HUDEP-2 (cell line): ENCODE data around the gene SPINK4.

ENCODE experiments used
- DNase-seq, 76 experiments: peaks; one replicate each; lab custom pipeline; 2025; ENCODE audit not compliant: unreplicated experiment in 76 of 76; lab: John Stamatoyannopoulos, UW

SPINK4 gene, protein sequence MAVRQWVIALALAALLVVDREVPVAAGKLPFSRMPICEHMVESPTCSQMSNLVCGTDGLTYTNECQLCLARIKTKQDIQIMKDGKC

GRCh38 chr9:33239921-33240320 lies at the start of gene SPINK4:
SPINK4 (plus strand) TSS chr9:33240167; CDS start chr9:33240209, 42 bp downstream.
- peak in 72 of 76 experiments; percentile 17 to 87 (median 63) for DNase-seq

DNA sequence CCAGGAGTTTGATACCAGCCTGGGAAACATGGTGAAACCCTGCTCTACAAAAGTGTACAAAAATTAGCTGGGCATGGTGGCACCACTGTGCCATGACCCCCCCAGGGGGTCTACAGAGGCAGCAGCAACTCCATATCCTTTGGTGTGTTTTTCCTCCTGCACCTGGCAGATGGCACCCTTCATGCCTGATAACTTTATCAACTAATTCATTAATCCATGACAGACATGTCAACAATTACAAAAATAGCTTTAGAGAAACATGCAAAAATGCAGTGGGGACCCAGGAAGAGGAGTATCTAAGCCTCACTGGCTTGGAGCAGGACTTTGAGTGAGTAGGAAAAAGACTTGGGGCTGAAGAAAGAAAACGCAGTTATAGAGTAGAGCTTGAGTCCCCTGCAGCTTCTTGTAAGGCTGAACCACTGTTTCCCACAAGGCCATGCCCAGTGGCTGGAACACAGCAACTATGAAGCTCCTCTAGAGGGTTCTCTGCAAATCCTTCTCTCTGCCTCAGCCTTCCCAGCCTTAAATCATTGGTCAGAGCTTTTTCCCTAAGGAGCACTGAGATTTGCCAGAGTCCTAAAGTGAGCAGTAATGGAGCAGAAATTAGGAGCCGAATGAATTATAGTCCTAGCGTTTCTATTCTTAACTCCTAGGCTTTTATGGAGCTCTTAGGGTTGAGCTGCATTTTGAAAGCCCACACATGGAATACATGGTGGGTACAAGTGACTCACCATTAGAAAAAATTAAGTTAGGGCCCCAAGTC lies 47.3 kb upstream of the SPINK4 start:
- DNase-seq = no peak

DNA sequence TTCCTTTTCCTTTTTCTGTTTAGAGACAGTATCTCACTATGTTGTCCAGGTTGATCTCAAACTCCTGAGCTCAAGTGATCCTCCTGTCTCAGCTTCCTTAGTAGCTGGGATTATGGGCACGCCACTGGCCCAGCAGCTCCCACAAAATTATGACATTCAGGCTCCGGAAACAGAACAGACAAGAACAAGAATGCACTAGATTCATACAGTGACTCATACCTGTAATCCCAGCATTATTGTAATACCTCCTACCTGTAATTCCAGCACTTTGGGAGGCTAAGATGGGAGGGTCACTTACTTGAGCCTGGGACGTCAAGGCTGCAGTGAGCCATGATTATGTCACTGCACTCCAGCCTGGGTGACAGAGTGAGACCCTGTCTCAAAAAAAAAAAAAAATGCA lies 46.1 kb upstream of the SPINK4 start:
- DNase-seq = no peak

- DNase-seq = no peak
Measured at GRCh38 chr9:33196736-33197135, 43.2 kb upstream of the SPINK4 start.

GRCh38 chr9:33197279-33198152 lies 42.5 kb upstream of the SPINK4 start:
- DNase-seq = no peak

- DNase-seq = no peak
Measured at GRCh38 chr9:33198165-33198564, 41.8 kb upstream of the SPINK4 start.

GRCh38 chr9:33202018-33202417 lies 37.9 kb upstream of the SPINK4 start:
- no peak for DNase-seq

DNA sequence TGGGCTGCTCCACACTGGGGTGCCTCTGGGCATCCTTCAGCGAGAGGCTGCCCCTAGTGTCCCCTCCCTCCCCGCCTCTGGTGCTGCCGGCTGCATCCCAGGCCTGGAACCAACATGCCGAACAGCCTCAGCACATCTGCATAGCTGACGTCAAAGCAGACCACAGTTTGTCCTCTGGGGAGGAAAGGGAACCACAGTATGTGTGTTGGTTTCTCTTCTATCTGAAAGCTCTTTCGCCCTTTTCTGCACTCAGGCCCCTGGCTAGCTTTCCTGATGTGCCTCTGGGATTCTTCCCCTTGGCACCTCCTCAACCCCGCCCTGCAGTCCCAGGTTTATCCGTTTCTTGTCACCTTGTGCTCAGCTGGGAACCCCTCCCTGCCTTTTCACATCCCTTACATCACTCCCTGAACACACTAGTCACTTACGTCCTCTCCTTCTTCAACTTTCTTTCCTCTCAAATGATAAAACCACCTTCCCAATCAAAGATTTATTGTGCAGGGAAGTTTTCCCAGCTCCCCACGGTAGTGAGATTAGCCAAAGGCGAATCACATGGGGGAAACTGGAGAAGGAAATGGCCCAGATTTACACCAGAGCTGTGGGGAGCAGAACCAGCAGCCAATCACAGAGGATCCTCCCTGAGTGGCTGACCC lies 37.3 kb upstream of the SPINK4 start:
- DNase-seq = no peak

- no peak for DNase-seq
Measured at GRCh38 chr9:33209394-33209793, 30.6 kb upstream of the SPINK4 start.

DNA sequence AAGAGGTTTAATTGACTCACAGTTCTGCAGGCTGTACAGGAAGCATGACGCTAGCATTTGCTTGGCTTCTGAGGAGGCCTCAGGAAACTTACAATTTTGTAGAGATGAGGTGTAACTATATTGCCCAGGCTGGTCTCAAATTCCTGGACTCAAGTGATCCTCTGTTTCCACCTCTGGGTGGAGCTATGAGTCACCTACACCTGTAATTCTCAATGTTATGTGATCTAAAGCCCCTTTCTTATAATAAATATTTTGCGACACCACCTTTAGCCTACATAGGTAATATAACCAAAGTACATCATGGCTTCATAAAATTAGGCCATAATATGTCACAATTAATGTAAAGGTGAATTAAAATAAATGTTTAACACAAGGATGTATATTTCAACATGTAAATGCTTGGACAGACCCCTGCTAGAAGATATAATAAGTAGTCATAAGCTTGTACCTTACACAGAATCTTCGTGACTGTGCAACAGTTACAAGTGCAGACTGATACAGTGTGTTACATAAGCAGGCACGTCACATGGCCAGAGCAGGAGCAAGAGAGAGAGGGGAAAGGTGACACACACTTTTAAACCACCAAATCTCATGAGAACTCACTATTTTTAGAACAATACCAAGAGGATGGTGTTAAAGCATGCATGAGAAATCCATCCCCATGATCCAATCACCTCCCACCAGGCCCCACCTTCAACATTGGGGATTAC lies 29.8 kb upstream of the SPINK4 start:
- DNase-seq = no peak

- no peak for DNase-seq
Measured at GRCh38 chr9:33211695-33212393, 28.1 kb upstream of the SPINK4 start.

DNA sequence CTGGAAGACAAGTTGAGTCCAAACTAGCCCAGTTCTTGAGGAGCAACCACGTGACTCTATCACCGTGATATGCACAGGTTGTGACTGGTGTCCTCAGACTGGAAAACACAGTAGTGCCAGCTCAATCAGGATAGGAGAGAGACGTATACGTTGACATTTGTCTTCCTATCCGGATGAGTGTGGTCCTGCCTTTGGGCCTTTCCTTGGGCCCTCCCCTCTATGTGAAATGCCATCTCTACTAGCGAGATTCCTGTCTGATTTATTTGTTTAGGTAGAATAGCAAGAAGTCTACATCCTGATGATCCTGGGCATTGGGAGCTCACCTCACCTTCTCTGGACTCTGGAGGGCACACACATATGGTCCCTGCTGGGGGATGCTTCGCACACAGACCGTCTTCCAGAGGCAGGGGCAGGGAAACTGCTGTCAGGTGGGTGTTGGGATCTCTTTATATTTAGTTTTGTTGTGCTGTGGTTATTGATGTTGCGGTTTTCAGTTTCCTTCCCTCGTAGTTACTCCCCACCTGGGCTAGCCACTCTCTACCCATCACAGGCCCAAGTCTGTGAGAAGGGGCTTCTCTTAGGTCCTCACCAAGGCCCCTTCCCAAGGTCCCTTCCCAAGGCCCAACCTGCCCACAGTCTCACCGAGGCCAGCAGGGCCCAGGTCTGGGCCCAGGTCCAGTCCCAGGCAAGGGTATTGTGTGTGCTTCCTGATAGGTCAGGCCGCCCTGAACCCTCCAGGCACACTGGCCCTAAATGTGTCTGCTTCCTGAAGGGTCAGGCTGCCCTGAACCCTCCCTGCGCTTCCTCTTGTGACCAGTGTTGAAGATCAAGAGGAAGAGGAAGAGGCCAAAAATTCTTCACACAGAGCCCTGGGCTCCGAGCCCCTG lies 19.0 kb upstream of the SPINK4 start:
- no peak for DNase-seq

DNA sequence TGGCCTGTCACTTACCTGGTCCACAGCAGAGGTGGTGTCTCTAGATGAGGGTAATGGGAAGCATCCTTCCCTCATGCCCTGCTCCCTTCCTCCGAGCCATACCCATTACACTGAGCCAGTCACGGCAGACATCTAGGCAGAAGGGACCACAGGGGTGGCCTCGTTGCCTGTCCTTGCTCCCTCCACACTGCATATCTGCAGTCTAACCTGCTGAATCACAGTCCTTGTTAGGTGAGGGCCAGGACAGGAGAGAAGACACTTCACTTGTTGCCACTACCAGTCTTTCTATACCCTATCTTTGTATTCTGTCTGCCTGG lies 18.4 kb upstream of the SPINK4 start:
- no peak for DNase-seq

DNA sequence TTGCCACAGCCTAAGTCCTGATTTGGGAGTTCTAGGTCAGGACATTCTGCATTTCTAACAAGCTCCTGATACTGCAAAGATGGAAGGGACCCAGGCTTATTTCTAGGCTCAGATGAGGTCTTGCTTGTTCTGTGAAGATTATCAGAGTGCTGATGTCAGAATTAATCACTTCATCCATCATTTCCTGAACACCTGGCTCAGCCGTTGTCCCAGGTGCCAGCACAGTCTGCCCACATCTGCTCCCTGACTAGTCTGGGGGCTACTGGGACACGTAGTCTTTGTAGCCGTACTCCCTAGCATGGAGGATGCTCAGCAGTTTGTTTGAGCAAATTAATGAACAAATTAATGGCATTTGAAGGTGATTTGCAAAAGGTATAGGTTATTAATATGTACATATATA lies 17.9 kb upstream of the SPINK4 start:
- no peak for DNase-seq

- DNase-seq = peak in 2 of 76 experiments; percentile 5 to 7
Measured at GRCh38 chr9:33223696-33224095, 16.3 kb upstream of the SPINK4 start.

DNA sequence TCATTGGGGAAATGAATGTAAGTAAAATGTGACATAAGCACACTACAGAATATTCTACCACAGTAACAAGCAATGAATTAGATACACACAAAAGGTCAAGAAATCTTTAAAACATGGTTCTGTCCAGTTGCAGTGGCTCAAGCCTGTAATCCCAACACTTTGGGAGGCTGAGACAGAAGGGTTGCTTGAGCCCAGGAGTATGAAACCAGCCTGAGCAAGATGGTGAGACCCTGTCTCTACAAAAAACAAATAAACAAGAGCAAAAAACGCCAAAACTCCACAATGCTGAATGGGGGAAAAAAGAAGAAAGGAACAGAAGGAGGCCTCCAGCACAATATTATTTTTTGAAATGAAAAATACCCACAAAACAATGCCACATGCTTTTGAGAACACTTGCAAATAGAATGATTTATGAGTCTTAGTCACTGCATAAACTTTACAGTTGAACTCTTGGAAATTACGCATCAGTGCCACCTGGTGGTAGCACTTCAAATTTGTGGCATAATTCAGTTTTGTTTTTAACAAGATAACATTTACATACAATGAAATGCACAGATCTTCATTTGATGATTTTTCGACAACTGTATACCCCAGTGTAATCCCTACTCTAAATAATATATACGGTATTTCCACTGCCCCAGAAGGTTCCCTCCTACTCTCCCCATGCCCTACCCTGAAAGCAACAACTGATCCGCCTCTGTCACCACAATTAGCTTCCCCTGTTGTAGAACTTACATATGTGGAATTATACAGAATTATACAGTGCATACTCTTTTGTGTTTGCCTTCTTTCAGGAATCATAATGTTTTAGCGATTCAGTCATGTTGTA lies 14.4 kb upstream of the SPINK4 start:
- DNase-seq = peak in 48 of 76 experiments; percentile 3 to 65 (median 34)

DNA sequence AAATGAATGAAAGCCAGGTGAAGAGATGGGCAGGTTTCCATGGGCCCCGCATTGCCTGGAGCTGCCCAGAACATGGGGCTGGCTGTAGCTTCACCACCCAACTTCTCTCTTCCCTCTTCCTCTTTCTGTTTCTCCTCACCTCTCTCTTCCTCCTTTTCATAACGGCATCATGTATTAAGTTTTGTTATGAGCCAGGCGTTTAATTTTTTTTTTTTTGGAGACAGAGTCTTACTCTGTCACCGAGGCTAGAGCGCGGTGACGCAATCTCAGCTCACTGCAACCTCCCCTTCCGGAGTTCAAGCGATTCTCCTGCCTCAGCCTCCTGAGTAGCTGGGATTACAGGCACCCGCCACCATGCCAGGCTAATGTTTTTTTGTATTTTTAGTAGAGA lies 13.0 kb upstream of the SPINK4 start:
- no peak for DNase-seq

DNA sequence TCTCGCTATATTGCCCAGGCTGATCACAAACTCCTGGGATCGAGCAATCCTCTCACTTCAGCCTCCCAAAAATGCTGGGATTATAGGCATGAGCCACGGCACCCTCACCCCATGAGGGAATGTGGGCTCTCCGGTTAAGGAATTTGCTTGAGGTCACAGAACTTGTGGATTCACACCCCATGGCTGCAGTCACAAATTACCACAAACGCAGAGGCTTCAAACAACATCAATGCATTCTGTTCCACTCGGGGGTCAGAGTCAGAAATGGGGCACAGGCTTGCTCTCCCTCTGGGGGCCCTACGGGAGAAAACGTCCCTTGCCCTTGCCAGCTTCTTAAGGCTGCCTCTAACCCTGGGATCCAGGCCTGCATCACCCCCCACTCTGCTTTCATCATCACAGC lies 12.2 kb upstream of the SPINK4 start:
- no peak for DNase-seq
